22Rv1 (cell line): ENCODE results near the gene BHLHE23.

ENCODE experiments used
- ZFX ChIP-seq: fragments of 450-650 bp; IDR thresholded peaks from 2 replicates; pipeline ENCODE4 v1.6.1; 2017; ENCODE audit warnings: antibody characterized with exemption, borderline replicate concordance
- TF ChIP-seq, protein P1 (sequence below): fragments of 450-650 bp; IDR thresholded peaks from 2 replicates; pipeline ENCODE4 v1.5.1; 2017; ENCODE audit warnings: mild to moderate bottlenecking

DNA sequence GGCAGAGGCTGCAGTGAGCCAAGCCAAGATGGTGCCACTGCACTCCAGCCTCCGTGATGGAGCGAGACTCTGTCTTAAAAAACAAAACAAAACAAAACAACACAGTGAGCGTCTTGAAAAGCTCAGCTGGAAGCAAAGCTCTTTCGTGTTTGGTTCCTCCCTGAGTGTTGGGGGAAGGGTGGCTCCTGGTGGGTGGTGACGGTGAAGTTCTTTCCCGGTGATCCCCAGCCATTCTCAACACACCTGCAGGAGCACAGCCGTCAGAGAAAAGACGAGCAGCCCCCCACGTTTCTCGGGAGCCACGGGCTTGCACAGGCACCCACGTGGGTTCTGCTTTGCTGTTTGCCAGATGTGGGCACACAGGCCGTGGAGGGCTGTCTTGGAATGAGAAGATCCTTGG is 3.2 kb downstream of the BHLHE23 start:
- TF ChIP-seq, protein P1, sequence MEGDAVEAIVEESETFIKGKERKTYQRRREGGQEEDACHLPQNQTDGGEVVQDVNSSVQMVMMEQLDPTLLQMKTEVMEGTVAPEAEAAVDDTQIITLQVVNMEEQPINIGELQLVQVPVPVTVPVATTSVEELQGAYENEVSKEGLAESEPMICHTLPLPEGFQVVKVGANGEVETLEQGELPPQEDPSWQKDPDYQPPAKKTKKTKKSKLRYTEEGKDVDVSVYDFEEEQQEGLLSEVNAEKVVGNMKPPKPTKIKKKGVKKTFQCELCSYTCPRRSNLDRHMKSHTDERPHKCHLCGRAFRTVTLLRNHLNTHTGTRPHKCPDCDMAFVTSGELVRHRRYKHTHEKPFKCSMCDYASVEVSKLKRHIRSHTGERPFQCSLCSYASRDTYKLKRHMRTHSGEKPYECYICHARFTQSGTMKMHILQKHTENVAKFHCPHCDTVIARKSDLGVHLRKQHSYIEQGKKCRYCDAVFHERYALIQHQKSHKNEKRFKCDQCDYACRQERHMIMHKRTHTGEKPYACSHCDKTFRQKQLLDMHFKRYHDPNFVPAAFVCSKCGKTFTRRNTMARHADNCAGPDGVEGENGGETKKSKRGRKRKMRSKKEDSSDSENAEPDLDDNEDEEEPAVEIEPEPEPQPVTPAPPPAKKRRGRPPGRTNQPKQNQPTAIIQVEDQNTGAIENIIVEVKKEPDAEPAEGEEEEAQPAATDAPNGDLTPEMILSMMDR: no peak
- no peak for TF ChIP-seq ZFX
